HepG2 (cell line): ENCODE measurements around the gene ST6GALNAC4. TPM values are rescaled to one million over a fixed set of nuclear protein-coding genes. Genes with fewer than 3 reads are reported as not detected.

Experiments
- ATAC-seq: fragments of 200-7000 bp; cut with Tn5 transposase; 3 replicates; pipeline ENCODE4 v1.9.1; 2020; ENCODE audit warnings: mild to moderate bottlenecking, moderate library complexity
- BruUV-seq: library from RNA; stranded (reverse); fragments of 400-500 nt; replicated peaks from 2 replicates; lab custom pipeline; 2021; lab: Mats Ljungman, UMichigan
- CTCF ChIA-PET: fragments of 300-600 bp; formaldehyde crosslinking; extraction: SDS; loops from one replicate; lab custom pipeline; 2021; ENCODE audit warnings: low total read pairs, inconsistent platforms, low intra/inter-chr PET ratio; lab: Yijun Ruan, JAX
- POLR2A ChIA-PET: fragments of 350-600 bp; sonication (Branson Sonifier 250); formaldehyde crosslinking; loops from one replicate; lab custom pipeline; 2020; ENCODE audit warnings: antibody characterized with exemption, inconsistent platforms; lab: Yijun Ruan, JAX
- DNase-seq: peaks from one replicate; pipeline ENCODE4 v3.0.0-alpha.2; 2015; ENCODE audit warnings: low spot score
- FAIRE-seq: peaks from 3 replicates; lab custom pipeline; 2011; peaks lifted over from hg19 to GRCh38; lab: Jason Lieb, UNC
- H2AFZ ChIP-seq: one replicate; pipeline ENCODE4 v1.6.1; 2011; ENCODE audit warnings: low read length, inconsistent platforms
- H3K27ac ChIP-seq: fragments of 300-600 bp; 3 replicates; pipeline ENCODE4 v1.8.0; 2011; ENCODE audit warnings: mixed run types, mild to moderate bottlenecking, mixed read lengths, low read length, inconsistent platforms; ENCODE audit not compliant: insufficient read depth; ENCODE audit errors: extremely low read length
- H3K27me3 ChIP-seq, 2 experiments: fragments of 200-600 bp in 1 of 2; 2 replicates in 1 of 2; 3 replicates in 1 of 2; pipeline versions ENCODE4 v1.6.0 to v1.8.0; 2011; ENCODE audit warnings: low read length in 2 of 2, mild to moderate bottlenecking in 2 of 2, moderate library complexity in 2 of 2, inconsistent platforms in 1 of 2; ENCODE audit not compliant: insufficient read depth in 2 of 2, control insufficient read depth in 1 of 2
- H3K36me3 ChIP-seq, 2 experiments: fragments of 200-600 bp in 1 of 2; replicated peaks in 1 of 2; 2 replicates in 1 of 2; 3 replicates in 1 of 2; pipeline versions ENCODE4 v1.5.1 to v1.8.0; 2011; ENCODE audit warnings: low read length in 2 of 2, inconsistent platforms in 1 of 2; ENCODE audit not compliant: insufficient read depth in 2 of 2, control insufficient read depth in 1 of 2
- H3K4me1 ChIP-seq: 2 replicates; pipeline ENCODE4 v1.5.1; 2012; ENCODE audit warnings: low read length, inconsistent platforms; ENCODE audit not compliant: insufficient read depth
- H3K4me2 ChIP-seq: 2 replicates; pipeline ENCODE4 v1.6.0; 2011; ENCODE audit warnings: low read depth, low read length, inconsistent platforms
- H3K4me3 ChIP-seq, 3 experiments: fragments of 200-600 bp in 1 of 3; sonication (generic), shearing (Covaris generic) in 1 of 3; replicated peaks in 1 of 3; 2 replicates each; pipeline ENCODE4 v1.5.1; 2011 to 2016; ENCODE audit warnings: low read length in 3 of 3, inconsistent platforms in 2 of 3, low read depth in 2 of 3, mild to moderate bottlenecking in 2 of 3, control low read depth in 1 of 3, mixed read lengths in 1 of 3; ENCODE audit not compliant: insufficient read depth in 1 of 3
- H3K79me2 ChIP-seq: one replicate; pipeline ENCODE4 v1.6.1; 2011; ENCODE audit warnings: low read length, inconsistent platforms; ENCODE audit not compliant: insufficient read depth
- H3K9ac ChIP-seq: 2 replicates; pipeline ENCODE4 v1.6.0; 2011; ENCODE audit warnings: mild to moderate bottlenecking, low read depth, low read length, inconsistent platforms; ENCODE audit not compliant: insufficient read depth
- H3K9me3 ChIP-seq: 2 replicates; pipeline ENCODE4 v1.5.1; 2012; ENCODE audit warnings: mild to moderate bottlenecking, low read length
- H4K20me1 ChIP-seq: 2 replicates; pipeline ENCODE4 v1.6.0; 2011; ENCODE audit warnings: inconsistent platforms, mild to moderate bottlenecking, low read length, moderate library complexity; ENCODE audit not compliant: insufficient read depth
- ARID5B ChIP-seq: IDR thresholded peaks from 2 replicates; pipeline ENCODE4 v1.4.0; 2020; ENCODE audit warnings: mild to moderate bottlenecking, missing genetic modification reagents
- ATF2 ChIP-seq: sonication (generic); formaldehyde crosslinking; IDR thresholded peaks from 2 replicates; pipeline ENCODE4 v1.4.0; 2020; ENCODE audit warnings: missing genetic modification reagents
- CC2D1A ChIP-seq: sonication (generic); formaldehyde crosslinking; IDR thresholded peaks from 2 replicates; pipeline ENCODE4 v1.8.1; 2023; ENCODE audit warnings: mild to moderate bottlenecking, missing genetic modification reagents
- HMGA1 ChIP-seq: sonication (generic); formaldehyde crosslinking; conservative IDR thresholded peaks from 2 replicates; pipeline ENCODE4 v1.4.0; 2020; ENCODE audit warnings: missing genetic modification reagents
- PITX1 ChIP-seq: sonication (generic); formaldehyde crosslinking; IDR thresholded peaks from 2 replicates; pipeline ENCODE4 v1.5.1; 2020; ENCODE audit warnings: mild to moderate bottlenecking, missing genetic modification reagents
- SNRNP70 ChIP-seq: fragments of 200-400 bp; formaldehyde crosslinking; IDR thresholded peaks from 2 replicates; pipeline ENCODE4 v1.6.1; 2017; ENCODE audit warnings: mild to moderate bottlenecking, low read depth, low read length, moderate library complexity
- TBP ChIP-seq: sonication (generic); formaldehyde crosslinking; IDR thresholded peaks from 2 replicates; pipeline ENCODE4 v1.5.0; 2020; ENCODE audit warnings: missing genetic modification reagents
- ZNF253 ChIP-seq: sonication (generic); formaldehyde crosslinking; IDR thresholded peaks from 2 replicates; pipeline ENCODE4 v1.8.0; 2022; ENCODE audit warnings: mild to moderate bottlenecking, missing genetic modification reagents, borderline replicate concordance
- ZNF557 ChIP-seq: sonication (generic); formaldehyde crosslinking; IDR thresholded peaks from 2 replicates; pipeline ENCODE4 v1.4.0; 2020; ENCODE audit warnings: missing genetic modification reagents
- WGBS: methylation state at CpG from one replicate; pipeline ENCODE4 v1.1.6; 2017; ENCODE audit warnings: low lambda C conversion rate; 5-methylcytosine and 5-hydroxymethylcytosine counted together
- in situ Hi-C: cut with HindIII; loops from 2 replicates; pipeline ENCODE4 v1.10.0; 2017; ENCODE audit warnings: low pct_unique_long_range_greater_than_20kb; ENCODE audit not compliant: extremely low pct_ligation_motif_present
- intact Hi-C: fragments of 100-400 bp; cut with micrococcal nuclease; formaldehyde crosslinking; loops from one replicate; pipeline ENCODE4 v1.10.0; 2022; ENCODE audit not compliant: unreplicated experiment
- polyA plus RNA-seq, 8 experiments: library from polyadenylated mRNA; depleted of rRNA in 3 of 8; stranded (reverse) in 7 of 8; unstranded in 1 of 8; fragments of >200 nt; fragmentation: Illumina TruSeq in 4 of 8; extraction: Trizol in 4 of 8; gene quantifications; 2 replicates each; pipeline versions ENCODE4 v1.2.1 to v1.2.3, GENCODE V29; 2011 to 2016; ENCODE audit warnings: low read depth in 4 of 8, missing spikeins in 1 of 8, mixed read lengths in 1 of 8; ENCODE audit not compliant: insufficient read depth in 1 of 8
- total RNA-seq, 5 experiments: library from RNA; depleted of rRNA; stranded (reverse); fragments of >200 nt; fragmentation: Illumina TruSeq; extraction: Trizol; gene quantifications; 2 replicates each; pipeline ENCODE4 v1.2.3, GENCODE V29; 2016; ENCODE audit warnings: low read depth in 1 of 5

The ST6GALNAC4 gene
- total and polyA plus RNA-seq, 2 of the 13 experiments (the other 11 are each of a cell fraction or from before 2014, with no cell fraction given), result 18.8 to 27.7 TPM

- TF ChIP-seq ARID5B (CRISPR knock-in tag) (peak; percentile 23; the same call in 1 of the 2 replicates), ATF2 (peak; percentile 62; the same call in 1 of the 2 replicates), ZNF557 (CRISPR knock-in tag) (no peak), TBP (CRISPR knock-in tag) (no peak)
Measured at GRCh38 chr9:127937388-127938297, 20.8 kb upstream of the ST6GALNAC4 start, which contains the start of gene DPM2 (continued).

GRCh38 chr9:127937056-127937387 is 20.2 kb upstream of the ST6GALNAC4 start:
- FAIRE-seq, result no peak

More at GRCh38 chr9:127937056-127937387, 20.2 kb upstream of the ST6GALNAC4 start:
- peaks cover 0 to 6% of the 10 kb centered on the region in 2 experiments; a peak in 3 of 5 replicates for H3K36me3 ChIP-seq
- intact Hi-C loops (no loop called here), in situ Hi-C loops (loop anchor here (5.0 kb wide), 1 partner anchor 100 kb away; no protein-coding TSS in a partner anchor)
- 0% methylated on average over 7 of the region's 7 CpGs for WGBS
- H3K4me1 ChIP-seq, result peaks cover 32% of the 10 kb centered on the region
- TF ChIP-seq ZNF557 (CRISPR knock-in tag), result no peak
- no peak for TF ChIP-seq CC2D1A (CRISPR knock-in tag)
- 0 out of 2 replicates have a peak, but pooled peaks have one; percentile 3 for TF ChIP-seq ZNF253 (CRISPR knock-in tag)
- no peak for TF ChIP-seq HMGA1 (CRISPR knock-in tag)
- TF ChIP-seq PITX1 (CRISPR knock-in tag), result no peak
- TF ChIP-seq SNRNP70, result no peak
- peak overlapping the region; percentile 84 for H3K9ac ChIP-seq
- ChIA-PET CTCF (no interaction called here), POLR2A (interaction anchor here (0.5 to 1.4 kb wide), 2 partner anchors 13 to 98 kb away, joined by 3 read pairs; no protein-coding TSS in a partner anchor)
- no peaks in the 10 kb centered on the region; a peak in 1 of 5 replicates for H3K27me3 ChIP-seq
- H2AFZ ChIP-seq, result no peak overlapping the region
- peak overlapping the region; percentile 86 to 96 (median 89) for H3K4me3 ChIP-seq
- no peak for ATAC-seq
- H3K79me2 ChIP-seq, result peaks cover 22% of the 10 kb centered on the region
- H3K27ac ChIP-seq, result peak overlapping the region; percentile 50
- 0 out of 2 replicates have a peak, but pooled peaks cover 1% of the 10 kb centered on the region for H4K20me1 ChIP-seq
- H3K9me3 ChIP-seq, result no peaks in the 10 kb centered on the region
- no peak for DNase-seq
- H3K4me2 ChIP-seq, result peak overlapping the region; percentile 99
- BruUV-seq, result no TSS peak
